Measurements from ENCODE around the gene CD52.

The CD52 gene

GRCh38 chr1:26327956-26328362, 10.2 kb downstream of the CD52 start (continued):
- TF ChIP-seq ZNF670 (tag by site-specific recombination; IDR thresholded peaks at IDR 0.05; ENCODE audit: low read depth) = no peak
- no peak for TF ChIP-seq ZNF555 (tag by site-specific recombination; conservative IDR thresholded peaks at IDR 0.05)
- TF ChIP-seq GLIS2 (tag by site-specific recombination; IDR thresholded peaks at IDR 0.05) = no peak
- peak; percentile 93 for TF ChIP-seq SCRT2 (tag by site-specific recombination; IDR thresholded peaks at IDR 0.05)
- TF ChIP-seq ZFP37 (tag by site-specific recombination; IDR thresholded peaks at IDR 0.05) = no peak
- TF ChIP-seq ZNF664 (tag by site-specific recombination; IDR thresholded peaks at IDR 0.05) = no peak
- TF ChIP-seq ZNF391 (tag by site-specific recombination; IDR thresholded peaks at IDR 0.05; ENCODE audit: borderline replicate concordance, low read depth) = no peak
- TF ChIP-seq ZNF26 (tag by site-specific recombination; IDR thresholded peaks at IDR 0.05) = no peak
- no peak for TF ChIP-seq ZNF623 (tag by site-specific recombination; IDR thresholded peaks at IDR 0.05)
- no peak for TF ChIP-seq ZNF2 (tag by site-specific recombination; IDR thresholded peaks at IDR 0.05)
- TF ChIP-seq ZSCAN30 (tag by site-specific recombination; IDR thresholded peaks at IDR 0.05) = no peak
- no peak for TF ChIP-seq ZNF426 (tag by site-specific recombination; IDR thresholded peaks at IDR 0.05)
- TF ChIP-seq ZBTB8A (tag by site-specific recombination; IDR thresholded peaks at IDR 0.05) = no peak
- TF ChIP-seq ZNF48 (tag by site-specific recombination; IDR thresholded peaks at IDR 0.05) = no peak
- peak; percentile 52; the same call in 1 of the 2 replicates for TF ChIP-seq ZNF561 (tag by site-specific recombination; IDR thresholded peaks at IDR 0.05; ENCODE audit: borderline replicate concordance)
- no peak for TF ChIP-seq ZNF621 (tag by site-specific recombination; IDR thresholded peaks at IDR 0.05)
- TF ChIP-seq ZNF629 (tag by site-specific recombination; IDR thresholded peaks at IDR 0.05) = peak; percentile 55; the same call in 1 of the 2 replicates
- TF ChIP-seq, protein P1, sequence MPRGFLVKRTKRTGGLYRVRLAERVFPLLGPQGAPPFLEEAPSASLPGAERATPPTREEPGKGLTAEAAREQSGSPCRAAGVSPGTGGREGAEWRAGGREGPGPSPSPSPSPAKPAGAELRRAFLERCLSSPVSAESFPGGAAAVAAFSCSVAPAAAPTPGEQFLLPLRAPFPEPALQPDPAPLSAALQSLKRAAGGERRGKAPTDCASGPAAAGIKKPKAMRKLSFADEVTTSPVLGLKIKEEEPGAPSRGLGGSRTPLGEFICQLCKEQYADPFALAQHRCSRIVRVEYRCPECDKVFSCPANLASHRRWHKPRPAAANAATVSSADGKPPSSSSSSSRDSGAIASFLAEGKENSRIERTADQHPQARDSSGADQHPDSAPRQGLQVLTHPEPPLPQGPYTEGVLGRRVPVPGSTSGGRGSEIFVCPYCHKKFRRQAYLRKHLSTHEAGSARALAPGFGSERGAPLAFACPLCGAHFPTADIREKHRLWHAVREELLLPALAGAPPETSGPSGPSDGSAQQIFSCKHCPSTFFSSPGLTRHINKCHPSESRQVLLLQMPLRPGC (tag by site-specific recombination; IDR thresholded peaks at IDR 0.05) = no peak
- no peak for TF ChIP-seq YY1 (tag by site-specific recombination; IDR thresholded peaks at IDR 0.05)
- TF ChIP-seq, protein P2, sequence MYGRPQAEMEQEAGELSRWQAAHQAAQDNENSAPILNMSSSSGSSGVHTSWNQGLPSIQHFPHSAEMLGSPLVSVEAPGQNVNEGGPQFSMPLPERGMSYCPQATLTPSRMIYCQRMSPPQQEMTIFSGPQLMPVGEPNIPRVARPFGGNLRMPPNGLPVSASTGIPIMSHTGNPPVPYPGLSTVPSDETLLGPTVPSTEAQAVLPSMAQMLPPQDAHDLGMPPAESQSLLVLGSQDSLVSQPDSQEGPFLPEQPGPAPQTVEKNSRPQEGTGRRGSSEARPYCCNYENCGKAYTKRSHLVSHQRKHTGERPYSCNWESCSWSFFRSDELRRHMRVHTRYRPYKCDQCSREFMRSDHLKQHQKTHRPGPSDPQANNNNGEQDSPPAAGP (tag by site-specific recombination; IDR thresholded peaks at IDR 0.05) = no peak
- no peak for TF ChIP-seq ZNF514 (tag by site-specific recombination; IDR thresholded peaks at IDR 0.05)
- no peak for TF ChIP-seq ZNF133 (tag by site-specific recombination; IDR thresholded peaks at IDR 0.05)
- no peak for TF ChIP-seq ZNF354C (tag by site-specific recombination; IDR thresholded peaks at IDR 0.05; ENCODE audit: borderline replicate concordance, low read depth)
- TF ChIP-seq GLI2 (tag by site-specific recombination; IDR thresholded peaks at IDR 0.05; ENCODE audit: borderline replicate concordance, low read depth) = no peak
- TF ChIP-seq ZSCAN16 (tag by site-specific recombination; IDR thresholded peaks at IDR 0.05) = no peak
- no peak for TF ChIP-seq PBX3 (CRISPR knock-in tag; IDR thresholded peaks at IDR 0.05)
- TF ChIP-seq ZNF423 (tag by site-specific recombination; IDR thresholded peaks at IDR 0.05) = peak; percentile 70
- no peak; the same call in 1 of the 2 replicates for TF ChIP-seq ZBTB48 (tag by site-specific recombination; IDR thresholded peaks at IDR 0.05)
- TF ChIP-seq ZNF404 (tag by site-specific recombination; IDR thresholded peaks at IDR 0.05) = no peak
- TF ChIP-seq, protein P3, sequence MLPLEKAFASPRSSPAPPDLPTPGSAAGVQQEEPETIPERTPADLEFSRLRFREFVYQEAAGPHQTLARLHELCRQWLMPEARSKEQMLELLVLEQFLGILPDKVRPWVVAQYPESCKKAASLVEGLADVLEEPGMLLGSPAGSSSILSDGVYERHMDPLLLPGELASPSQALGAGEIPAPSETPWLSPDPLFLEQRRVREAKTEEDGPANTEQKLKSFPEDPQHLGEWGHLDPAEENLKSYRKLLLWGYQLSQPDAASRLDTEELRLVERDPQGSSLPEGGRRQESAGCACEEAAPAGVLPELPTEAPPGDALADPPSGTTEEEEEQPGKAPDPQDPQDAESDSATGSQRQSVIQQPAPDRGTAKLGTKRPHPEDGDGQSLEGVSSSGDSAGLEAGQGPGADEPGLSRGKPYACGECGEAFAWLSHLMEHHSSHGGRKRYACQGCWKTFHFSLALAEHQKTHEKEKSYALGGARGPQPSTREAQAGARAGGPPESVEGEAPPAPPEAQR (tag by site-specific recombination; IDR thresholded peaks at IDR 0.05) = no peak
- no peak for TF ChIP-seq TRIM28 (IDR thresholded peaks at IDR 0.05; ENCODE audit: borderline replicate concordance, low read length)
- TF ChIP-seq ZNF155 (tag by site-specific recombination; IDR thresholded peaks at IDR 0.05) = no peak

All from HEK293 (cell line).